NCI-H2107 (cell line): Measurements from ENCODE around the gene POR.
"Not testable (repeated sequence)": the region's sequence is repeated elsewhere in the genome, so short reads cannot be mapped to it uniquely, and the experiment has no call there.

Experiments used
- DNase-seq: peaks from one replicate; lab custom pipeline; 2025; lab: John Stamatoyannopoulos, UW

Gene POR

DNA sequence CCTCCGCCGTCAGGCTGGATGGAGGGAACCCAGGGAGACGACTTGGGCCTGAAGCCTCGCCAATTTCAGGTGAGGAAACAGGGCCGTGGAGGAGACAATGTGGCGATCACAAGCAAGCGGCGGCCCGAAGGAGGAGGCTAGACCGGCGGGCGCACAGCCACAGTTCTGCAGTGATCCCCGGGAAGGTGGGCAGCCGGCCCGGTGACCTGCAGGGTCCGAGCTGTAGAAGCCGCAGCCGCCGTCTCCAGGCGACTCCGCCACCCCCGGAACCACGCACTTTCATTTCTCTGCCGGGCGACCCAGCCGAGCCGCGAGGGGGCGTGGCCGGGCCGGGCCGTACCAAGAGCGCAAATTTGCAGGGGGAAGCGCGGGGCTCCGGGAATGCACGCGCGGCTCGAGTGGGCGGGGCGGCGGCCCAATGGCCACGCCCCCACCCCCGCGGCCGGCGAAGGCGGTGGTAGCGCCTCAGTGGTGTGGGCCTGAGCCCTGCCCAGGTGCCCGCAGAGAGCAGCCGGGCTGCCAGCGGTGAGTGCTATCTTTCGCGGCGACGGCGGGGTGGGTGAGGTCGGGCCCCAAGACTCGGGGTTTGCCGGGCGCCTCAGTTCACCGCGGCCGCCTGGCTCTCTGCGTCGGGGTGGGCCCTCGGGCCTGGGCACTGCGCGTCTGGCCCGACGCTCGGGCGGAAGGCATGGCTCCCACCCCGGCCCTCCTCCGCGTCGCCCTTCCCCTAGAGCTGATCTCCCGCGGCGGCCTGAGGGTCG lies at the start of gene POR:
TSS of gene POR (plus strand) at position 501 of the 761 bp plus-strand sequence. CDS start 38,847 bp downstream, outside the sequence.
- peak; percentile 96 for DNase-seq

- no peak for DNase-seq
Observed at GRCh38 chr7:75866114-75866488, 48.9 kb upstream of the POR start.

- DNase-seq, result peak; percentile 76
Observed at GRCh38 chr7:75866489-75867389, 48.2 kb upstream of the POR start.

GRCh38 chr7:75867390-75867717 lies 47.6 kb upstream of the POR start:
- no peak for DNase-seq

DNA sequence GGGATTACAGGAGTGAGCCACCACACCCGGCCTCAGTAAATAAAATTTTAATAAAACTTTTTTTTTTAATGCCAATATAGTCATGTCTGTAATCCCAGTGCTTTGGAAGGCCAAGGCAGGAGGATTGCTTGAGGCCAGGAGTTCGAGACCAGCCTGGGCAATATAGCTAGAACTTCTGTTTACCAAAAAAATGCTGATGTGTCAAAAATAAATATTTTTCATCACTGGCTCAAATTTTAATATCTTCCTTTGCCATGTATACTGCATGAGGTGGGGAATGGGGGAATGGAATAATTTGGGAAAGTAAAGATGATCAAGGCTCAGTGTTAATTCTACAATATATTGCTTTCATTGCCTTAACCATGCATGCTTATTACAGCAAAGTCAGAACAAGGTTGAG lies 46.8 kb upstream of the POR start:
- DNase-seq, result no peak

- DNase-seq, result no peak
Observed at GRCh38 chr7:75869776-75870379, 45.1 kb upstream of the POR start.

GRCh38 chr7:75870557-75871161 lies 44.3 kb upstream of the POR start:
- no peak for DNase-seq

- no peak for DNase-seq
Observed at GRCh38 chr7:75872073-75872782, 42.7 kb upstream of the POR start.

DNA sequence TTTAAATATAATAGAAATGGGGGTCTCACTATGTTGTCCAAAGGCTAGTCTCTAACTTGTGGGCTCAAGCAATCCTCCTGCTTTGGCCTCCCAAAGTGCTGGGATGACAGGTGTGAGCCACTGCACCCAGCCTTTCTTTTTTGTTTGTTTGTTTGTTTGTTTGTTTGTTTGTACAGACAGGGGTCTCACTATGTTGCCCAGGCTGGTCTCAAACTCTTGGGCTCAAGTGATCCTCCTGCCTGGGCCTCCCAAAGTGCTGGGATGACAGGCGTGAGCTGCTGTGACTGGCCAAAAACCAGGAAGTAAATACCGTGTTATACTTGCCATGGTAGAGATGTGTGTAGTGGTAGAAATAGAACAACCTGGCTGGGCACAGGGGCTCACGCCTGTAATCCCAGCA lies 40.8 kb upstream of the POR start:
- DNase-seq, result not testable (repeated sequence)

GRCh38 chr7:75875113-75876080 lies 39.6 kb upstream of the POR start:
- DNase-seq, result no peak

DNA sequence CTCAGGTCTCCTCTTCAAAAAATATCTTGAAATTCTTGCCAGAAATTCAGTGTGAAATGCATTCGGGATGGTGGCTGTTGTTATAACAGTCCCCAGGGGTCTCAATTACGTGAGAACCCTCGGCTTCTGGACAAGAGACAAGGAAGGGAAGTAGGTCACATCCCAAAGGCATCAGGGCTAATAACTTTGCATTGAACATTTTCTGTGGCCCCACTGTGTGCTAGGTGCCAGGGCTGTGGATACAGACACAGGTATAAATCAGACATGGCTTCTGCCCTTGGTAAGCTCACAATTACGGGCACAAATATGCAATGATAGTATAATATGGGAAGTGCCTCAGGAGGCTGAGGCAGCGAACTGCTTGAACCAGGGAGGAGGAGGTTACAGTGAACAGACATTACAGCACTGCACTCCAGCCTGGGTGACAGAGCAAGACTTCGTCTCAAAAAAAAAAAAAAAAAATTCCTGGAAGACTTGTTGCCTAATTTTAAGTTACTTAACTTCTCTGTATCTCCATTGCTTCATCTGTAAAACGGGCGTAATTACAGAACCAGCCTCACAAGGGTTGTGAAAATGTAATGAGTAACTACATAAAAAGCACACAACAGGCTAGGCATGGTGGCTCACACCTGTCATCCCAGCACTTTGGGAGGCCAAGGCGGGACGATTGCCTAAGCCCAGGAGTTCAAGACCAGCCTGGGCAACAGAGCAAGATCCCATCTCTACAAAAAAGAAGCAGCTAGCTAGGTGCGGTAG lies 38.7 kb upstream of the POR start:
- DNase-seq, result no peak

- DNase-seq, result no peak
Observed at GRCh38 chr7:75878312-75878768, 36.6 kb upstream of the POR start.

- DNase-seq, result peak; percentile 92
Observed at GRCh38 chr7:75878769-75879611, 36.0 kb upstream of the POR start, which contains the start of gene RHBDD2. TSS of gene RHBDD2 (plus strand) at chr7:75879034. CDS start at chr7:75879083, 49 bp downstream.

DNA sequence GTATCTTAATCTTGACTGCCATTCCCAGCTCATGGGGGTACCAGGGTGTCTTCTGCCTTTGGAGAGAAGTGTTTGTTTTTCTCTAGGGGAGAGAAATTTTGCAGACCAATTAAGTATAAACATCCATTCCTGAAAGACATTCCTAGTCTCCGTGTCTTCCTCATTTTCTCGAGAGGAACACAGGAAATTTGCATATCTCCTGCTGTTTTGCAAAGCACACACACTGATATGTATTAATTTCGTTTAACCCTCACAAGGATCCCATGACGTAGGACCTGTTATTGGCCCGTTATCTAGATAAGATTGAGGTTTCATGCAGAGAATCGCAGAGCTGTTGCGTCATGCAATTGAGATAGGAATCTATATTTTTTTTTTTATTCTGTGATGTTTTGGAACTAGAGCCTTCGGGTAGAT lies 35.2 kb upstream of the POR start:
- DNase-seq, result peak; percentile 50

GRCh38 chr7:75880242-75880641 lies 34.7 kb upstream of the POR start:
- DNase-seq, result no peak

DNA sequence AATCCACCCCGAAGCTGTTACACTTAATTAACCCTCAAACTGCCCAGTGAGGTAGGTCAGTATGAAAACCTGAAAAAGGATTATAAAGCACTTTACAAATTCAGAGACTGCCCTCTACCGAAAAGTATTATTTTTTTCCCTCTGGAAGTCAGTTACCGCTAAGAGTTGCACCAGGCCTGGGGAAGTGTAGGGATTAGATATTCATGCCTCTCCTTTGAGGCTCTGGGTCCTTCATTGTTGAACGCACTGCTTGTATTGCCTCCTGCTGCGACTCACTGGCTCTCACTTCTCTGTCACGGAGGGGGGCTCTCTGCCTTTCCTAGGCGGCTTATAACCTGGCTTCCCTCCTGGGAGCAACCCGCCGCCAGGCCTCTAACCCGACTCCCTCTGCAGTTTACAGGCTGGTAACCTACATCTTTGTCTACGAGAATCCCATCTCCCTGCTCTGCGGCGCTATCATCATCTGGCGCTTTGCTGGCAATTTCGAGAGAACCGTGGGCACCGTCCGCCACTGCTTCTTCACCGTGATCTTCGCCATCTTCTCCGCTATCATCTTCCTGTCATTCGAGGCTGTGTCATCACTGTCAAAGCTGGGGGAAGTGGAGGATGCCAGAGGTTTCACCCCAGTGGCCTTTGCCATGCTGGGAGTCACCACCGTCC lies 33.4 kb upstream of the POR start:
- DNase-seq, result no peak

- DNase-seq, result not testable (repeated sequence)
Observed at GRCh38 chr7:75883265-75883824, 31.6 kb upstream of the POR start.

- DNase-seq, result no peak
Observed at GRCh38 chr7:75884476-75884875, 30.5 kb upstream of the POR start.
